ENCODE measurements around the gene PALLD. TPM values are rescaled to one million over a fixed set of nuclear protein-coding genes. Genes with fewer than 3 reads are reported as not detected.

PALLD gene
- total and polyA plus RNA-seq, 2 of the 13 experiments (the other 11 are each of a cell fraction or from before 2014, with no cell fraction given) = 0.50 to 1.5 TPM

GRCh38 chr4:168690199-168690598, 193.3 kb downstream of the PALLD start (continued):
- TF ChIP-seq ZNF607 (CRISPR knock-in tag; IDR thresholded peaks at IDR 0.05; ENCODE audit: borderline replicate concordance) (no peak), TFE3 (CRISPR knock-in tag; IDR thresholded peaks at IDR 0.05) (no peak), REPIN1 (CRISPR knock-in tag; IDR thresholded peaks at IDR 0.05; ENCODE audit: borderline replicate concordance, low read depth) (no peak), NCOA5 (CRISPR knock-in tag; IDR thresholded peaks at IDR 0.05) (no peak), ZFYVE20 (CRISPR knock-in tag; IDR thresholded peaks at IDR 0.05; ENCODE audit: borderline replicate concordance, low read depth) (no peak), AHDC1 (CRISPR knock-in tag; IDR thresholded peaks at IDR 0.05; ENCODE audit: borderline replicate concordance) (no peak), RBM22 (optimal IDR thresholded peaks at IDR 0.05; ENCODE audit: low read length) (no peak), HOXA9 (CRISPR knock-in tag; IDR thresholded peaks at IDR 0.05; ENCODE audit: borderline replicate concordance) (no peak)
